HG02943 (cell line): ENCODE results near the gene RRP8.

ENCODE experiments used
- ATAC-seq: cut with Tn5 transposase; IDR thresholded peaks from one replicate; pipeline ENCODE4 v1.9.1; 2021; ENCODE audit warnings: mild to moderate bottlenecking, low read depth, moderate library complexity; ENCODE audit not compliant: unreplicated experiment

The RRP8 gene

DNA sequence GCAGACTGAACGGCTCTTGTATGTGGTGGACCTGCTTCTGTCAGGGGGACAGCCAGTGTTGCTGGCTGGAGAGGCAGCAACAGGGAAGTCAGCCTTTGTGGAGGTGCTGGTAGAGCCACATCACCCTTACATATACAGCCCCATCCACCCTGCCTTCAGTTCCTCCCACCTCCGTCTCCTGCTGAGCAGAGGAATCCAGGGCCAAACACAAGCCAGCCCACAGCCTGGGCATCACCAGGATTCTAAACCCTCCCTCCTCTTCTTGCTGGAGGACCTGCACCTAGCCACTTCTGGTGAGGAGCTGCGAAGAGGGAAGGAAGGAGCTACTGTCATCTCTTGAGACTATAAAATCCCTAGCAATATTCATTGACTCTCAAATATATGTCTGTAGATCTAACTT, 54.8 kb downstream of the RRP8 start:
- no peak for ATAC-seq

DNA sequence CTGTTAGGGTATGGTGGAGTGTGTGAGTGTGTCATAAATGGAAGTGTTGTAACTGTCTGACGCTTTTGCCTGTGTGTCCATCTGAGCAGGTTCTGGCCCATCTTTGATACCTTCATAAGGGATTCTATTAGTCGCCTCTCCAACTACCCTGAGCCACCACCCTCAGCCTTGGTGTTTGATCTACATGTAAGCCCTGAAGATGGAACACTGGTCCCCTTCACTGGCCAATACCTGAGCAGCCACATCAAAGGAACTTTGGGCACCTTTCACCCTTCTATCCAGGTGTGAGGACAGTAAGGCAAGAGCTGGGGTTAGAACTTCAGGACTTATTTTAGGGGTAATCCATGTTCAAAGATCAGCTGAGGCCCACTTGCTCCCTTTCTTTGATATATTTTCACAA, 55.3 kb downstream of the RRP8 start:
- no peak for ATAC-seq

GRCh38 chr11:6547177-6547576, 56.2 kb downstream of the RRP8 start:
- no peak for ATAC-seq

- ATAC-seq = no peak
Measured at GRCh38 chr11:6546735-6547134, 56.7 kb downstream of the RRP8 start.

- no peak for ATAC-seq
Measured at GRCh38 chr11:6545917-6546605, 57.4 kb downstream of the RRP8 start.
